OCI-LY3 (cell line): ENCODE measurements around the gene GRAP.

ENCODE experiments used
- EZH2phosphoT487 ChIP-seq: fragments of 200-600 bp; shearing (Covaris generic); IDR thresholded peaks from 2 replicates; pipeline ENCODE4 v1.6.1; 2018; ENCODE audit warnings: antibody characterized with exemption, mixed run types, low read depth
- TF ChIP-seq, protein P1 (sequence below): fragments of 200-600, 300-600 bp; sonication (generic); IDR thresholded peaks from 2 replicates; pipeline ENCODE4 v1.5.1; 2014; ENCODE audit warnings: antibody characterized with exemption, low read length, low read depth

DNA sequence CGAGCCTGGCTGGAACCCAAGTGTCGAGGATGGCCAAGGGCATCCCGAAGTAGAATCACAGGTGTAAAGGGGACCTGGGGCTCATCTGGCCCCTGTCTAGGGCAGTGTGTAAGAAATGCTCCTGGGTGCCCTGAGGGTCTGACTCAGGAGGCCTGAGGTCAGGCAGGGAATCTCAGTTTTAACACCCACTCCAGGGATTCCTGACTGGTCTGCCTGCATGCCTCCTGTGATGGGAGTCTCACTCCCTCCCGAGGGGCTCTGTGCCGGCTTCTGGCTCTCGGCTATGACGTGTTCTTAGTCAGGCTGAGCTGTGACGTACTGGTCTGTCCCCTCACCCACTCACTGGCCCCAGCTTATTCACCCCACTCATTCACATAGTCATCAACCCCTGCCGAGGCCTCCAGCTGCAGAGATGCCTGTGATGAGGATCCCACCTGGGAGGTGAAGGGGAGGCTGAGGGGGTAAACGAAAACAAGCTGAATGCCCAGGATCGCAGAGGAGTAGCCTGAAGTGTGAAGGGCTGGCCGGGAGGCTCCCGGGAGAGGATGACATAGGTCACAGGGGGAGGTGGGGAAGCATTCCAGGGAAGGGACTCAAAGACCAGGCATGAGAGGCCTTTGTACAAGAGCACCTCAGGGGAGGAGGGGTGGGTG, 65.9 kb downstream of the GRAP start:
- TF ChIP-seq, protein P1, sequence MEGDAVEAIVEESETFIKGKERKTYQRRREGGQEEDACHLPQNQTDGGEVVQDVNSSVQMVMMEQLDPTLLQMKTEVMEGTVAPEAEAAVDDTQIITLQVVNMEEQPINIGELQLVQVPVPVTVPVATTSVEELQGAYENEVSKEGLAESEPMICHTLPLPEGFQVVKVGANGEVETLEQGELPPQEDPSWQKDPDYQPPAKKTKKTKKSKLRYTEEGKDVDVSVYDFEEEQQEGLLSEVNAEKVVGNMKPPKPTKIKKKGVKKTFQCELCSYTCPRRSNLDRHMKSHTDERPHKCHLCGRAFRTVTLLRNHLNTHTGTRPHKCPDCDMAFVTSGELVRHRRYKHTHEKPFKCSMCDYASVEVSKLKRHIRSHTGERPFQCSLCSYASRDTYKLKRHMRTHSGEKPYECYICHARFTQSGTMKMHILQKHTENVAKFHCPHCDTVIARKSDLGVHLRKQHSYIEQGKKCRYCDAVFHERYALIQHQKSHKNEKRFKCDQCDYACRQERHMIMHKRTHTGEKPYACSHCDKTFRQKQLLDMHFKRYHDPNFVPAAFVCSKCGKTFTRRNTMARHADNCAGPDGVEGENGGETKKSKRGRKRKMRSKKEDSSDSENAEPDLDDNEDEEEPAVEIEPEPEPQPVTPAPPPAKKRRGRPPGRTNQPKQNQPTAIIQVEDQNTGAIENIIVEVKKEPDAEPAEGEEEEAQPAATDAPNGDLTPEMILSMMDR = no peak
- no peak for TF ChIP-seq EZH2phosphoT487
